ENCODE measurements around the gene UBR4. TPM values are rescaled to one million over a fixed set of nuclear protein-coding genes. Genes with fewer than 3 reads are reported as not detected.

UBR4 gene
- total and polyA plus RNA-seq, 2 of the 8 experiments (the other 6 are each of a cell fraction or from before 2014, with no cell fraction given): 139 to 152 TPM

GRCh38 chr1:19210772-19211549 is 895 bp upstream of the UBR4 start:
- Histone ChIP-seq H2BK120ac (replicated peaks; ENCODE audit: low read depth, low read length) (no peak overlapping the region), H3K4me2 (ENCODE audit: insufficient read depth in 1 of 2, low read depth in 2 of 2, low read length in 2 of 2) (peak overlapping the region; percentile 79 to 96), H2BK5ac (ENCODE audit: low read depth, low read length) (peak overlapping the region; percentile 84), H3K23me2 (ENCODE audit: low read depth, low read length) (peaks cover 9% of the 10 kb centered on the region), H4K5ac (ENCODE audit: insufficient read length, low read depth, low read length) (peak overlapping the region; percentile 37), H2BK15ac (ENCODE audit: low read length) (no peak overlapping the region), H3K79me1 (ENCODE audit: low read depth, low read length) (peaks cover 5% of the 10 kb centered on the region; the same call in 1 of the 2 replicates), H3K4ac (replicated peaks; ENCODE audit: insufficient read length, low read depth, low read length) (no peak overlapping the region), H3K4me3 (ENCODE audit: extremely low read depth in 1 of 4, insufficient read depth in 2 of 4, low read depth in 3 of 4, low read length in 4 of 4) (peak overlapping the region; percentile 76 to 95 (median 91)), H2AFZ (ENCODE audit: low read length) (peak overlapping the region; percentile 66), H3K56ac (replicated peaks; ENCODE audit: insufficient read length, low read depth, low read length) (no peak overlapping the region), H2BK20ac (ENCODE audit: low read length) (no peak overlapping the region), H3K79me2 (ENCODE audit: control insufficient read depth in 1 of 2, insufficient read depth in 2 of 2, low read length in 2 of 2) (peaks cover 36 to 76% of the 10 kb centered on the region in 2 experiments), H4K91ac (replicated peaks; ENCODE audit: insufficient read length, low read length) (no peak overlapping the region), H3K9me3 (ENCODE audit: insufficient read depth in 2 of 2, low read depth in 1 of 2, low read length in 1 of 2) (no peaks in the 10 kb centered on the region), H3K23ac (ENCODE audit: insufficient read length) (no peak overlapping the region), H2AK5ac (ENCODE audit: low read depth, low read length) (no peak overlapping the region), H3K18ac (ENCODE audit: extremely low read depth, low read length) (no peak overlapping the region), H4K20me1 (replicated peaks in 1 of 2; ENCODE audit: control insufficient read depth in 1 of 2, insufficient read depth in 2 of 2, low read length in 2 of 2) (peaks cover 10 to 19% of the 10 kb centered on the region in 2 experiments), H3K14ac (ENCODE audit: insufficient read length) (peak overlapping the region; percentile 35), H3K27ac (ENCODE audit: low read depth, low read length) (peak overlapping the region; percentile 91), H3K27me3 (replicated peaks in 1 of 4; ENCODE audit: control insufficient read depth in 3 of 4, extremely low read depth in 1 of 4, insufficient read depth in 3 of 4, low read length in 3 of 4) (no peaks in the 10 kb centered on the region), H4K8ac (ENCODE audit: extremely low read depth, insufficient read depth, low read length) (no peak overlapping the region), H3K4me1 (replicated peaks in 1 of 4; ENCODE audit: control insufficient read depth in 3 of 4, insufficient read depth in 4 of 4, low read length in 3 of 4) (peaks cover 0 to 8% (median 0%) of the 10 kb centered on the region in 4 experiments; a peak in 3 of 7 replicates), H2BK12ac (ENCODE audit: low read depth, low read length) (no peak overlapping the region), H3K9ac (replicated peaks in 1 of 4; ENCODE audit: extremely low read depth in 1 of 4, low read depth in 3 of 4, low read length in 3 of 4) (peak overlapping the region; percentile 71 to 92 (median 80)), H3K36me3 (ENCODE audit: control insufficient read depth in 2 of 4, insufficient read depth in 4 of 4, low read length in 3 of 4) (peaks cover 0 to 5% (median 3%) of the 10 kb centered on the region in 4 experiments; a peak in 3 of 8 replicates)
- DNase-seq (ENCODE audit: low read depth in 1 of 2, low spot score in 2 of 2): no peak
- ChIA-PET POLR2A (ENCODE audit: partially characterized antibody) (interaction anchor here (0.6 to 6.4 kb wide), 14 partner anchors 9 to 306 kb away, joined by 3 to 42 read pairs (median 4); partner anchors contain the start of genes EMC1 and MRTO4), CTCF (ENCODE audit: partially characterized antibody) (interaction anchor here (0.6 to 2.7 kb wide), 4 partner anchors 9 to 1926 kb away, joined by 3 to 8 read pairs (median 4); no protein-coding TSS in a partner anchor)
- no peak for TF ChIP-seq USF2 (IDR thresholded peaks at IDR 0.05; ENCODE audit: low read length)
- TF ChIP-seq RXRA (IDR thresholded peaks at IDR 0.05; ENCODE audit: insufficient read depth, low read depth, low read length): no peak
- TF ChIP-seq RBBP5 (IDR thresholded peaks at IDR 0.05; ENCODE audit: borderline replicate concordance, low read depth, low read length): no peak
- TF ChIP-seq TEAD4 (IDR thresholded peaks at IDR 0.05; ENCODE audit: low read depth, low read length): no peak
- 0 out of 2 replicates have a peak, but pooled peaks have one; percentile 8 for TF ChIP-seq POLR2AphosphoS5 (IDR thresholded peaks at IDR 0.05; ENCODE audit: low read depth, low read length)
- WGBS, 2 experiments (ENCODE audit: extremely low coverage in 1 of 2, insufficient coverage in 1 of 2, insufficient read length in 1 of 2, insufficient replicate concordance in 2 of 2, low coverage in 1 of 2, low lambda C conversion rate in 2 of 2, missing lambda C conversion rate in 1 of 2): 27% methylated on average over 12 of the region's 12 CpGs; no CpG with 5 or more reads in 1 of the 2 experiments
- no peak for FAIRE-seq
